SU-DHL-6 (cell line): ENCODE data around the gene CAPN12.

ENCODE experiments used
- H2AFZ ChIP-seq: fragments of 200-600 bp; sonication (generic); 2 replicates; pipeline ENCODE4 v1.6.1; 2014; ENCODE audit warnings: low read depth, mild to moderate bottlenecking, moderate library complexity, mixed read lengths, antibody characterized with exemption, low read length; ENCODE audit not compliant: severe bottlenecking
- H3F3A ChIP-seq: fragments of 200-600 bp; shearing (Covaris generic); 2 replicates; pipeline ENCODE4 v1.6.0; 2016; ENCODE audit warnings: antibody characterized with exemption, mild to moderate bottlenecking; ENCODE audit not compliant: insufficient read depth
- H3K27ac ChIP-seq: fragments of 200-600 bp; sonication (generic); 2 replicates; pipeline ENCODE4 v1.5.1; 2016; ENCODE audit warnings: low read depth, mild to moderate bottlenecking, low read length, moderate library complexity, mixed read lengths
- H3K27me3 ChIP-seq: fragments of 200-600 bp; sonication (generic), shearing (Covaris generic); 2 replicates; pipeline ENCODE4 v1.6.0; 2014; ENCODE audit warnings: mild to moderate bottlenecking, low read length
- H3K36me3 ChIP-seq: fragments of 200-600 bp; sonication (generic); 2 replicates; pipeline ENCODE4 v1.6.1; 2014; ENCODE audit warnings: mild to moderate bottlenecking, low read length, mixed read lengths
- H3K4me2 ChIP-seq: fragments of 300-600, 200-600 bp; shearing (Covaris generic), sonication (generic); 2 replicates; pipeline ENCODE4 v1.6.0; 2014; ENCODE audit warnings: low read length, low read depth, mild to moderate bottlenecking; ENCODE audit not compliant: poor library complexity, severe bottlenecking
- H3K4me3 ChIP-seq: fragments of 200-600 bp; sonication (generic); 2 replicates; pipeline ENCODE4 v1.5.1; 2014; ENCODE audit warnings: antibody characterized with exemption, low read length, mild to moderate bottlenecking, mixed read lengths; ENCODE audit not compliant: insufficient read depth, poor library complexity, severe bottlenecking
- H3K79me2 ChIP-seq: fragments of 200-600 bp; sonication (generic); 2 replicates; pipeline ENCODE4 v1.6.1; 2014; ENCODE audit warnings: mild to moderate bottlenecking, low read length, moderate library complexity; ENCODE audit not compliant: insufficient read depth
- H3K9ac ChIP-seq: fragments of 200-600 bp; sonication (generic); 2 replicates; pipeline ENCODE4 v1.7.0; 2014; ENCODE audit warnings: mild to moderate bottlenecking, low read length
- H3K9me2 ChIP-seq: fragments of 200-600 bp; sonication (generic); replicated peaks from 2 replicates; pipeline ENCODE4 v1.6.1; 2014; ENCODE audit warnings: low read length; ENCODE audit not compliant: insufficient read depth
- H3K9me3 ChIP-seq: fragments of 200-600 bp; sonication (generic); 2 replicates; pipeline ENCODE4 v1.6.1; 2014; ENCODE audit warnings: low read length, mixed read lengths; ENCODE audit not compliant: insufficient read depth
- H4K20me1 ChIP-seq: fragments of 200-600 bp; sonication (generic); 2 replicates; pipeline ENCODE4 v1.6.1; 2014; ENCODE audit warnings: low read depth, mild to moderate bottlenecking, antibody characterized with exemption, low read length, moderate library complexity, mixed read lengths
- CTCF ChIP-seq: fragments of 200-600 bp; sonication (generic); IDR thresholded peaks from one replicate; pipeline ENCODE4 v1.5.1; 2017; ENCODE audit warnings: antibody characterized with exemption, mild to moderate bottlenecking, low read length, moderate library complexity; ENCODE audit not compliant: insufficient read depth, poor library complexity, severe bottlenecking
- EZH2phosphoT487 ChIP-seq: fragments of 200-600 bp; sonication (generic), shearing (Covaris generic); conservative IDR thresholded peaks from 2 replicates; pipeline ENCODE4 v1.6.1; 2018; ENCODE audit warnings: mild to moderate bottlenecking, antibody characterized with exemption, low read length, moderate library complexity, mixed read lengths

The CAPN12 gene

GRCh38 chr19:38735257-38735686 is 9.0 kb downstream of the CAPN12 start:
- no peak overlapping the region for H3K4me3 ChIP-seq
- H3K36me3 ChIP-seq = 0 out of 2 replicates have a peak, but pooled peaks cover 1% of the 10 kb centered on the region
- TF ChIP-seq EZH2phosphoT487 = no peak
- no peak for TF ChIP-seq CTCF
- H3K9me3 ChIP-seq = no peaks in the 10 kb centered on the region
- H3K4me2 ChIP-seq = peak overlapping the region; percentile 0
- H4K20me1 ChIP-seq = no peaks in the 10 kb centered on the region
- no peak overlapping the region for H3K9ac ChIP-seq
- no peaks in the 10 kb centered on the region for H3K27me3 ChIP-seq
- H3K9me2 ChIP-seq = no peaks in the 10 kb centered on the region
- no peak overlapping the region for H3K27ac ChIP-seq
- no peak overlapping the region for H2AFZ ChIP-seq
- peaks cover 6% of the 10 kb centered on the region for H3F3A ChIP-seq
- H3K79me2 ChIP-seq = no peaks in the 10 kb centered on the region

- TF ChIP-seq EZH2phosphoT487 (no peak), CTCF (no peak)
- peak overlapping the region; percentile 0 for H3K4me2 ChIP-seq
- peaks cover 6% of the 10 kb centered on the region for H3F3A ChIP-seq
These were observed 9.6 kb downstream of the CAPN12 start for GRCh38 chr19:38734426-38735256.

GRCh38 chr19:38734176-38734425 is 10.2 kb downstream of the CAPN12 start:
- Histone ChIP-seq H3K4me3 (no peak overlapping the region), H3K9me3 (no peaks in the 10 kb centered on the region), H3K4me2 (no peak overlapping the region), H3K36me3 (0 out of 2 replicates have a peak, but pooled peaks cover 3% of the 10 kb centered on the region), H3K27me3 (no peaks in the 10 kb centered on the region), H3K9me2 (no peaks in the 10 kb centered on the region), H2AFZ (no peak overlapping the region), H4K20me1 (no peaks in the 10 kb centered on the region), H3K27ac (no peak overlapping the region), H3K79me2 (no peaks in the 10 kb centered on the region), H3F3A (peaks cover 6% of the 10 kb centered on the region), H3K9ac (no peak overlapping the region)
- no peak for TF ChIP-seq EZH2phosphoT487

More at GRCh38 chr19:38734426-38735256, 9.6 kb downstream of the CAPN12 start:
- H3K9me3 ChIP-seq = no peaks in the 10 kb centered on the region
- H3K27ac ChIP-seq = no peak overlapping the region; the same call in 1 of the 2 replicates
- no peak overlapping the region for H3K9ac ChIP-seq
- no peak overlapping the region for H2AFZ ChIP-seq
- no peaks in the 10 kb centered on the region for H3K79me2 ChIP-seq
- no peaks in the 10 kb centered on the region for H3K9me2 ChIP-seq
- H4K20me1 ChIP-seq = no peaks in the 10 kb centered on the region
- H3K4me3 ChIP-seq = no peak overlapping the region
- H3K36me3 ChIP-seq = 0 out of 2 replicates have a peak, but pooled peaks cover 3% of the 10 kb centered on the region
- H3K27me3 ChIP-seq = no peaks in the 10 kb centered on the region

GRCh38 chr19:38733493-38734175 is 10.6 kb downstream of the CAPN12 start:
- no peaks in the 10 kb centered on the region for H3K27me3 ChIP-seq
- no peak overlapping the region for H2AFZ ChIP-seq
- TF ChIP-seq EZH2phosphoT487 (no peak), CTCF (no peak)
- no peaks in the 10 kb centered on the region for H3K9me2 ChIP-seq
- no peak overlapping the region for H3K4me3 ChIP-seq
- no peak overlapping the region for H3K9ac ChIP-seq
- no peaks in the 10 kb centered on the region for H3K9me3 ChIP-seq
- no peaks in the 10 kb centered on the region for H4K20me1 ChIP-seq
- H3K27ac ChIP-seq = no peak overlapping the region
- 0 out of 2 replicates have a peak, but pooled peaks cover 3% of the 10 kb centered on the region for H3K36me3 ChIP-seq
- H3K4me2 ChIP-seq = no peak overlapping the region
- no peaks in the 10 kb centered on the region for H3K79me2 ChIP-seq
- H3F3A ChIP-seq = peaks cover 6% of the 10 kb centered on the region
